Brain microvascular endothelial cell (primary cell): Measurements from ENCODE around the gene SLC26A5.

ENCODE experiments used
- DNase-seq: peaks from one replicate; pipeline ENCODE4 v3.0.0-alpha.2; 2020
- H3K27ac ChIP-seq: fragments of 250-450 bp; sonication (Bioruptor Pico); 2 replicates; pipeline ENCODE4 v1.5.1; 2020; ENCODE audit warnings: mild to moderate bottlenecking, moderate library complexity
- H3K27me3 ChIP-seq: fragments of 250-450 bp; sonication (Bioruptor Pico); replicated peaks from 2 replicates; pipeline ENCODE4 v1.5.1; 2020; ENCODE audit warnings: mild to moderate bottlenecking
- H3K36me3 ChIP-seq: fragments of 250-450 bp; sonication (Bioruptor Pico); replicated peaks from 2 replicates; pipeline ENCODE4 v1.5.1; 2020; ENCODE audit warnings: mild to moderate bottlenecking
- H3K4me3 ChIP-seq: 2 replicates; pipeline ENCODE4 v1.5.1; 2011; ENCODE audit warnings: low read depth, mild to moderate bottlenecking, control low read depth, low read length, moderate library complexity
- CTCF ChIP-seq: IDR thresholded peaks from 2 replicates; pipeline ENCODE4 v1.5.1; 2011; ENCODE audit warnings: low read depth, mild to moderate bottlenecking, moderate library complexity, low read length, control low read depth, inconsistent platforms; ENCODE audit errors: missing control alignments
- in situ Hi-C: cut with HindIII; loops from 2 replicates; pipeline ENCODE4 v1.10.0; 2017; ENCODE audit warnings: low sequenced_read_pairs, low pct_ligation_motif_present

The SLC26A5 gene

DNA sequence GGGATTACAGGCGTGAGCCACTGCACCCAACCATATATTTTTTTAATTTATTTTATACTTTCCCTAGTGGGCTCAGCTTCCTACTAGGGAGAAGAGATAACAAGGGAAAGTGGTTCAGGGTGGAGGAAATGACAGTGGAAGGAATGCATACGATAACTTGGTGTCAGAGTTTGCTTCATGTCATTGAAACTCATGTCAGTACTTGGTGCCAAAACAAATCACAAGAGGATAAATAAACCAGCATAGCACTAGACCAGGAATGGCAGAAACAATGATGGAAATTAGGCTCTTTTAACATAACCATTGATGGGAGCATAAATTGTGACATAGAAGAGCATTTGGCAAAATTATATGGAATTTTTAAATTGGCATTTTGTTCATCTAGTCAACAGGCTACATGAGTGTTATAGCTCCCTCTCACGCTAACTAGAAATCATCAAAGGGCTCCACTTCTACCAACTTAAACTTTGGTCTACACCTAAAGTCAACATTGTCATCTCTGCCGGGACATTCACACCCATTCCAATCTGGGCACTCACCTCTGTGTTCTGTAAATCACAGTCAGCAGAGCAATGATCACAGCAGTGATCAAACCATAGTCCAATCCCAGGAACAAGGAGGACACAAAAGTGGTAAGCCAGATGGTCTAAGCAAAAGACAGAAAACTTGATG is 57.4 kb downstream of the SLC26A5 start:
- Histone ChIP-seq H3K4me3 (no peak overlapping the region), H3K27me3 (no peaks in the 10 kb centered on the region), H3K27ac (no peak overlapping the region), H3K36me3 (no peaks in the 10 kb centered on the region)
- in situ Hi-C loops: no loop called here
- DNase-seq: no peak
- TF ChIP-seq CTCF: no peak

DNA sequence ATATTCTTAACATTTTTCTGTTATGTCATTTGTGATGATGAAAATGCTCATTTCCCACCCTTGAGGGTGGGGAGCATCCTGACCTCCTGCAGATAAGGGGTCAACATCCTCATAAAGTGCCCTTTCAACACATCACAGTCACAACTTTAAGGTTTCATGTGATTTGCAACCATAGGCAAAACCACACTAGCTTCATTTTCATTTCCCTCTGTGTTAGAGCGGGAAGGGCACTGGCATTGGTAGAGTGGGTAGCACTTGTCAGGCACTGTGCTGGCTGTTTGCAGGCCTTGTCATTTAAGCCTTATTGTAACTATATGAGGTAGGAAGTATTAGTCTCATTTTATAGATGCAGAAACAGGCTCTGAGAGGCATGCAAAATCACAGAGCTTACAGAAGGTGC is 58.8 kb downstream of the SLC26A5 start:
- Histone ChIP-seq H3K4me3 (no peak overlapping the region), H3K27me3 (no peaks in the 10 kb centered on the region), H3K36me3 (no peaks in the 10 kb centered on the region), H3K27ac (no peak overlapping the region)
- DNase-seq: no peak
- in situ Hi-C loops: no loop called here
- no peak for TF ChIP-seq CTCF

- H3K4me3 ChIP-seq: no peak overlapping the region
- no peak for TF ChIP-seq CTCF
- in situ Hi-C loops: no loop called here
Measured at GRCh38 chr7:103382032-103382402, 64.0 kb downstream of the SLC26A5 start.

GRCh38 chr7:103381280-103382031 is 64.6 kb downstream of the SLC26A5 start:
- no peak overlapping the region for H3K4me3 ChIP-seq
- in situ Hi-C loops: no loop called here
- no peak overlapping the region for H3K27ac ChIP-seq
- no peak for DNase-seq
- no peaks in the 10 kb centered on the region for H3K27me3 ChIP-seq
- TF ChIP-seq CTCF: no peak
- H3K36me3 ChIP-seq: no peaks in the 10 kb centered on the region

More at GRCh38 chr7:103382032-103382402, 64.0 kb downstream of the SLC26A5 start:
- Histone ChIP-seq H3K27ac (no peak overlapping the region), H3K36me3 (no peaks in the 10 kb centered on the region), H3K27me3 (no peaks in the 10 kb centered on the region)
- no peak for DNase-seq

DNA sequence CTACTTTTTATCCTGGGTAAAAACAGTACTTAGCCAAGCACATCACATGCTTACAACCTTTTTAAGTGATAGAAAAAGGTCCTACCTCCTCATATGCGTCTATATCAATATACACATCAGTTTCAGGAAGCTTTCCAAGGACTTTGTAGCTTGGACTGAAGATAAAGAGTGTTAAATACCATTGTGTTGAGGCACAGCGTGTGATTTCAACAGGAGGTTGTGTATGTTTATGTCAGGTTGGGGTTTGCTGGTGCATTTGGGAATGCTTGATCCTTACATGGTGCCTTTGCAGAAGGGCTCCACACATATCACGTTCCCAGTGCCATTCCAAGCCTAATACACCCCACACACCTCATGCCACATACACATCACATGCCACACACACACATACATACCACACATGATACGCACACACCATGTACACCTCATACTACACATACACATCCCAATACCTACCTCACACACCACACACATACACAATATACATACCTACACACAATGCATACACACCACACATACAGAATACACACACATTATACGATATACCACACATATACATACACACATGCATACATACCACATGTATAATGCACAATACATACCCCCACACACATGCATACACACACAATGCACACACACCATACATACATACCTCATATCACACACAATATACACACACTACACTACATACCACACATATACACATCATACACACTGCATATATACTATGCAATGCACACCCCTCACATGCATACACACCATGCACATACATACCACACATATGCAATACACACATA is 65.4 kb downstream of the SLC26A5 start:
- no peak for TF ChIP-seq CTCF
- H3K27me3 ChIP-seq: no peaks in the 10 kb centered on the region
- H3K36me3 ChIP-seq: no peaks in the 10 kb centered on the region
- no peak overlapping the region for H3K4me3 ChIP-seq
- H3K27ac ChIP-seq: no peak overlapping the region
- in situ Hi-C loops: no loop called here
- DNase-seq: no peak
